Adrenal gland (tissue), 12 donors: ENCODE data around the gene PRKN. TPM values are rescaled to one million over a fixed set of nuclear protein-coding genes. Genes with fewer than 3 reads are reported as not detected.

Source experiments
- DNase-seq, 7 donors: peaks; one replicate each; pipeline ENCODE4 v3.0.0-alpha.2; 2019 to 2020
- H3K27ac ChIP-seq, 5 donors: fragments of 200-600 bp; sonication (generic) in 4 of 5; 1 replicate in 3 of 5; 2 replicates in 2 of 5; pipeline versions ENCODE4 v1.5.1 to v1.8.0; 2016 to 2020; ENCODE audit warnings: mild to moderate bottlenecking in 1 of 5
- H3K27me3 ChIP-seq: fragments of 200-600 bp; 2 replicates; pipeline ENCODE4 v1.8.0; 2021
- H3K36me3 ChIP-seq, 2 donors: fragments of 200-600 bp; replicated peaks in 1 of 2; 1 replicate in 1 of 2; 2 replicates in 1 of 2; pipeline versions ENCODE4 v1.5.1 to v1.8.0; 2018 to 2022
- H3K4me1 ChIP-seq, 2 donors: fragments of 200-600 bp; replicated peaks in 1 of 2; 1 replicate in 1 of 2; 2 replicates in 1 of 2; pipeline versions ENCODE4 v1.5.1 to v1.8.0; 2018 to 2021
- H3K4me3 ChIP-seq, 4 donors: fragments of 200-600 bp; sonication (generic) in 3 of 4; one replicate each; pipeline ENCODE4 v1.5.1; 2016 to 2018
- H3K9me3 ChIP-seq, 3 donors: fragments of 200-600 bp; sonication (generic) in 1 of 3; replicated peaks in 1 of 3; 1 replicate in 2 of 3; 2 replicates in 1 of 3; pipeline versions ENCODE4 v1.5.1 to v1.8.0; 2016 to 2021
- POLR2A ChIP-seq, 2 donors: fragments of 450-650 bp; IDR thresholded peaks; one replicate each; pipeline ENCODE4 v1.6.1; 2017; ENCODE audit warnings: antibody characterized with exemption in 2 of 2, mild to moderate bottlenecking in 2 of 2, moderate library complexity in 1 of 2
- WGBS, 4 donors: extraction: QIAGEN DNeasy Blood & Tissue Kit in 2 of 4; methylation state at CpG; one replicate each; pipeline versions ENCODE4 v1.1.5 to v1.1.7; 2013 to 2017; 5-methylcytosine and 5-hydroxymethylcytosine counted together
- intact Hi-C, 2 donors: fragments of 100-400 bp; cut with DNase I; formaldehyde crosslinking; loops; one replicate each; pipeline versions ENCODE4 v1.14.1 to v1.15.0; 2022 to 2023
- polyA plus RNA-seq, 3 donors: library from polyadenylated mRNA; stranded (reverse); fragments of 200-250 nt in 2 of 3; fragments of 350-450 nt in 1 of 3; fragmentation: Illumina TruSeq in 1 of 3; extraction: RNeasy Lipid Tissue Mini Kit (QIAGEN cat#74804) in 1 of 3; gene quantifications; one replicate each; pipeline ENCODE4 v1.2.3, GENCODE V29; 2013 to 2014
- total RNA-seq, 9 donors: library from RNA; depleted of rRNA in 4 of 9; stranded (reverse); fragments of >200 nt in 4 of 9; fragments of 120-200 nt in 1 of 9; fragmentation: NEBNext Ultra II Directional in 1 of 9; extraction: Animal tissue kit (Norgen Biotek cat#: 25700) in 1 of 9; gene quantifications; one replicate each; pipeline versions ENCODE4 v1.1.0 to v1.2.4, GENCODE V29; 2013 to 2023
- TF ChIP-seq, protein P1 (sequence below), 6 experiments: fragments of 450-650 bp in 4 of 6; fragments of 200-600 bp in 2 of 6; sonication (generic) in 1 of 6; IDR thresholded peaks; 1 replicate in 5 of 6; 2 replicates in 1 of 6; pipeline versions ENCODE4 v1.5.1 to v1.8.0; 2016 to 2021; ENCODE audit warnings: antibody characterized with exemption in 6 of 6, mild to moderate bottlenecking in 2 of 6, moderate library complexity in 1 of 6
- donor health status: healthy with polysubstance abuse.
- donor health status: Bipolar disorder and iron deficiency.
- donor health status: DM: yes; HTN: yes; CAD: no.
- donor health status: DM: no; HTN: no; CAD: no.
- donor health status: DM: no; HTN: no; CAD: no.
- donor health status: DM: yes; HTN: yes; CAD: no.

Gene PRKN
- total and polyA plus RNA-seq, 12 donors, result 1.9 to 159 (median 13.3) TPM

DNA sequence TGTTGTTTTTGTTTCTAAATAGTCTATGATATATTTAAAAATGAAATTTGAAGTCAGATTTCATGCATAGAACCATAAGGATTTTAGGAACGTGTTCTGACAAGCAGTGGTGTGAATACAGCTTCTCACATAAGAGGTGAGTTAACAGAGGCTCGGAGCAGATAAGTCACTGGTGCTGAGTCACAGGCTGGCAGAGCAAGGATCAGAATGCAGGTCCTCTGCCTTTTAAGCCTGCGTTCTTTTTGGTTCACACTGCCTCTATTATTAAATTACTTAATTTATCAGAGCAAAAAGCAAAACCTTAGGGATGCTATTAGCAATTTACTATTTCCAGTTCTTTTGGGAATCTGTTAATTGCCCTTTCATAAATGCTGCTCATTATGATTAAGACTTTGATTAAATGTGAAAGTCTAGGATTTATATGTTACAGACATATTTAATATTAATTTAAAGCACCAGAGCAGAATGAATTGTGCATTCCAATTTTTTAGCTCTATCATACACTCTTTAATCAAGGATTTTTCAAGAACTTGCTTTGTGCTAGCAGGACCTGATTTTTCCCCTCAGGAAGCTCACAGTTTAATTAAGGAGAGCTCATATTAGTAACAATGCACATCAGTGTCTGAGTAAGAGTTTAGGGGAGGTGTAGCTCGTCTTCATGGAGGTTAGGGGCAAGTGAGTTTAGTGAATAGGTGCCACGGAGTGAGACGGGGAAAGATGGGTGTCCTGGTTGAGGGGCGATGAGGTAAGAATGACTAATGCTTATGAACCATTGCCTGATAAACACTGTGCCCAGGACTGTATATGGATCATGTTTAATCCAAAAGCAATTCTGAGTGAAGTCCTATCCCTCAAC, 1241.0 kb downstream of the PRKN start:
- 36 to 57% (median 51%) methylated on average over 7 of the region's 7 CpGs for whole genome bisulfite sequencing, 4 donors
- H3K36me3 ChIP-seq, result no peaks in the 10 kb centered on the region
- peak; percentile 16 to 65 (median 46) for DNase-seq
- H3K27me3 ChIP-seq, result no peaks in the 10 kb centered on the region
- no peaks in the 10 kb centered on the region for H3K9me3 ChIP-seq
- TF ChIP-seq, protein P1, sequence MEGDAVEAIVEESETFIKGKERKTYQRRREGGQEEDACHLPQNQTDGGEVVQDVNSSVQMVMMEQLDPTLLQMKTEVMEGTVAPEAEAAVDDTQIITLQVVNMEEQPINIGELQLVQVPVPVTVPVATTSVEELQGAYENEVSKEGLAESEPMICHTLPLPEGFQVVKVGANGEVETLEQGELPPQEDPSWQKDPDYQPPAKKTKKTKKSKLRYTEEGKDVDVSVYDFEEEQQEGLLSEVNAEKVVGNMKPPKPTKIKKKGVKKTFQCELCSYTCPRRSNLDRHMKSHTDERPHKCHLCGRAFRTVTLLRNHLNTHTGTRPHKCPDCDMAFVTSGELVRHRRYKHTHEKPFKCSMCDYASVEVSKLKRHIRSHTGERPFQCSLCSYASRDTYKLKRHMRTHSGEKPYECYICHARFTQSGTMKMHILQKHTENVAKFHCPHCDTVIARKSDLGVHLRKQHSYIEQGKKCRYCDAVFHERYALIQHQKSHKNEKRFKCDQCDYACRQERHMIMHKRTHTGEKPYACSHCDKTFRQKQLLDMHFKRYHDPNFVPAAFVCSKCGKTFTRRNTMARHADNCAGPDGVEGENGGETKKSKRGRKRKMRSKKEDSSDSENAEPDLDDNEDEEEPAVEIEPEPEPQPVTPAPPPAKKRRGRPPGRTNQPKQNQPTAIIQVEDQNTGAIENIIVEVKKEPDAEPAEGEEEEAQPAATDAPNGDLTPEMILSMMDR (IDR thresholded peaks at IDR 0.05), result no peak
- no peak for TF ChIP-seq POLR2A (IDR thresholded peaks at IDR 0.05)
- H3K4me3 ChIP-seq, result no peak overlapping the region
- peaks cover 0 to 7% of the 10 kb centered on the region in 2 donors for H3K4me1 ChIP-seq
- intact Hi-C loops, result no loop called here
- no peak overlapping the region for H3K27ac ChIP-seq

DNA sequence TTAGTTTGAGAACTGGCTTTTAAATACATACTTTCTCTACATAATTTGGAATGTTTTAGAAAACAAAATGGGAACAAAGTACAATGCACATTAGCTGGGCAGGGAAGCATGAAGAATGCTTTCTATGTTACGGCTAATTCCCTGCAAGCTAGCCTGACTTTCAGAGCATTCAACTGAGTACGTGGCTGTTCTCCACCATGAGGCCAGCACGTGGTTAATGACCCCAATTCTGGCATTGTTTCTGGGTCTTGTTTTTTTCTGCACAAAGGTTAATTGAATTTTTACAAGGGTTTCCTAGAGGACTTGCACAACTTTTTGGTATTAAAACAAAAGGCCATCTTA, 1245.1 kb downstream of the PRKN start:
- Histone ChIP-seq H3K36me3 (no peaks in the 10 kb centered on the region), H3K4me1 (peaks cover 0 to 7% of the 10 kb centered on the region in 2 donors), H3K27me3 (no peaks in the 10 kb centered on the region), H3K9me3 (no peaks in the 10 kb centered on the region), H3K27ac (no peak overlapping the region), H3K4me3 (no peak overlapping the region)
- DNase-seq, result peak in 1 of 7 donors; percentile 4
- TF ChIP-seq, protein P1 (IDR thresholded peaks at IDR 0.05), result no peak
- no peak for TF ChIP-seq POLR2A (IDR thresholded peaks at IDR 0.05)
- intact Hi-C loops, result no loop called here
- 50 to 67% (median 60%) methylated on average over 3 of the region's 3 CpGs for WGBS, 4 donors

DNA sequence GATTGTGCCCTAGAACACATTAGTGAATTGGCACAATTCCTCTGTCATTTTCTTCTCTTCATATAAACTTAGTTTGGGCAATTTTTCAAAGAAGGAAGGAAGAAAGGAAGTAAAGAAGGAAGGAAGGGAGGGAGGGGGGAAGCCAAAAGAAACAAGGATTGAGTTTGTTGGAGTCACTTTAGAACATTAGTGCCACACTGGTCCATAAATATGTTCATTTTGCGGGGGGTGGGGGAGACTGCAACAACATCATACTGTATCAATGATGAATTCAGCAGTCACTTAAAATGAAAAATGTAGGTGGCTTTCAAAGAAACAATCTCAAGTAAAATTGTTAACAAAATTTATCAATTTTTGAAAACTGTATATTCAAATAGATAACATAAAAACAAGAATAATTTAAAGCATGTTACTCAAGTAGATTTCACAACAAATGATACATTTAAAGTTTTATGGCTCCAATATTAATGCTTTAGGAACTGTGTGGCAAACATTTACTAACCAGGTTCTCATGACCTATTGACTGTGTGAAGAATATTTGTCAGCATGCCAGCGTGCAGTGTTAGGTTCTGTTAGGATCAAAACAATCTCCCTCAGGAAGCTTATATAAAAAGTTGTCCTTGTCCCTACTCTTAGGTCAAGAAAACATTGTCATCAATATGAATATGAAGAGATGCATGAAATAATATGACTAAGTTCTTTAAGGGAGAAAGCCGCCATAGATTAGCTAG, 1245.6 kb downstream of the PRKN start:
- no peaks in the 10 kb centered on the region for H3K9me3 ChIP-seq
- peak in 1 of 7 donors; percentile 5 for DNase-seq
- H3K4me1 ChIP-seq, result peaks cover 0 to 5% of the 10 kb centered on the region in 2 donors
- H3K4me3 ChIP-seq, result no peak overlapping the region
- no peaks in the 10 kb centered on the region for H3K27me3 ChIP-seq
- no peak overlapping the region for H3K27ac ChIP-seq
- TF ChIP-seq, protein P1 (IDR thresholded peaks at IDR 0.05), result no peak
- TF ChIP-seq POLR2A (IDR thresholded peaks at IDR 0.05), result no peak
- intact Hi-C loops, result no loop called here
- WGBS, 4 donors, result 67 to 74% (median 70%) methylated on average over 3 of the region's 3 CpGs
- H3K36me3 ChIP-seq, result no peaks in the 10 kb centered on the region

DNA sequence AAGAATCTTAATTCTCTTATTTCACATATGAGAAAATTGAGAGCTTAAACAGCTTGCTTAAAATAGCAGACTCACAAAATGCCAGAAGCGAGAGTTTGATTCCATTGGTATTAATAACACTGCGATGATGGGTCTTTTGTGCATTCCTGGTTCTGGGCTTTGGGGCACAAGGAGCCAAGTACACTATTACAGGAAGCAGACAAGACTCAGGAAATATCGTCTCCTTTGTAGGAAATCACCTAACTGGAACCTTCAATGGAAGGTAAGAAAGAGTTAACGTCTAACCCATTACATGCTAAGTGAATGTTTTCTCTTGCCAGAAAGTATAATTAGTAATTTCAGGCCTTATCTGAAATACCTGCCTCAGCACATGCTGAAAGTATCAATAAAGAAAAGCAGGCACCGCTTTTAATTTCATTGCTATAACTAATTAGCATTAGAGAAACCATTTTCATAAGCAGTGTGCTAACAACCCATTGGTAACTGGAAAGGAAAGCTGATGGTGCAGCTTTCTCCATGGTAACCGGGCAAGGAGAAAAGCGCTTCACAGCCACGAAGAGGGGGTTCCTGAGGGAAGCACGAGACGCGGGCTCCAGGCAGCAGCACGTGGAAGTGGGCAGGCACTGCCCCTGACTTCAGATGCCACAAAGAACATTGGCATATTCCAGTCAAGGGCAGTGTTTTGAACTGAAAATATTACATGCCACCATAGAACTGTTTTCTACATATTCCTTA, 1247.0 kb downstream of the PRKN start:
- no peak overlapping the region for H3K4me3 ChIP-seq
- no peaks in the 10 kb centered on the region for H3K4me1 ChIP-seq
- H3K36me3 ChIP-seq, result no peaks in the 10 kb centered on the region
- H3K9me3 ChIP-seq, result no peaks in the 10 kb centered on the region
- no peaks in the 10 kb centered on the region for H3K27me3 ChIP-seq
- H3K27ac ChIP-seq, result no peak overlapping the region
- intact Hi-C loops, result no loop called here
- TF ChIP-seq, protein P1 (IDR thresholded peaks at IDR 0.05), result no peak
- TF ChIP-seq POLR2A (IDR thresholded peaks at IDR 0.05), result no peak
- DNase-seq, result peak in 1 of 7 donors; percentile 56
- 86 to 89% (median 87%) methylated on average over 12 of the region's 12 CpGs for WGBS, 4 donors
